Measurements from ENCODE around the gene MAST1. TPM values are rescaled to one million over a fixed set of nuclear protein-coding genes. Genes with fewer than 3 reads are reported as not detected.
A peak's percentile ranks its signal among the peaks of the same experiment; 100 is the strongest.
"Not testable (repeated sequence)": the region's sequence is repeated elsewhere in the genome, so short reads cannot be mapped to it uniquely, and the experiment has no call there.

MAST1 gene
- total and polyA plus RNA-seq, 7 donors: 0.09 to 0.13 (median 0.10) TPM; not detected in 4

DNA sequence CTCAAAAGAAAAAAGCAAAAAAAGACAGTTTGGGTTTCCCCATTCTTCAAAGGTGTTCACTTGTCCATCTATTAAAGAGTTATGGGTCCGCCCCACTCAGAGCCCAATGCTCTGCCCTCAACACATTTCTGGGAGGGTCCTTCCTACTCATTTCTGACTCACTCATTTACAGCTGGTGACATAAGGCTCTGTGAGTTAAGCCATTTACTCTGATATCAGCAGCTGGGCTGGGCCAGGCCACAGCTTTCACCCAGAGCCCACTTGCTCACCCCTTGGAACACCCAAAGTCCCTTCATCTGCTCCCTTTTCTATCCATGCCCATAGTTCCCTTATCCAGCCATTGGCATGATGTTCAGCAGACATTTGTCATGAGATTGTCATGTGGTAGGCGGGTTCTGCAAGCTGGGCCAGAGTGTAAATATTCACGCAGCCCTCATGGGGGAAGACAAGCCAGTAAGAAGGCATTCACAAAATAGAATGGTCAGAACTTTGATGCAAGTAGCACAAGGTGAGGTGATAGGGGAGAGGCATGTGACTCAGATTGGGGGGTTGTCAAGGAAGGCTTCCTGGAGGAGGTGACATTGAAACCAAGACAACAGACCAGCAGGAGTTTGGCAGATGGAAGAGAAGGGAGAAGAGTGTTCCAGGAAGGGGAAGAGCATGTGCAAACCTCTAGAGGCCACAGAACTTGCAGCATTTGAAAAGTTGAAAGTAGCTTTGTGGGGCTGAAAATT is 5.9 kb downstream of the MAST1 start:
- Histone ChIP-seq H3K27me3 (ENCODE audit: insufficient read depth in 3 of 3, low read length in 2 of 3) (peaks cover 0 to 54% (median 12%) of the 10 kb centered on the region in 3 donors), H3K9me3 (no peaks in the 10 kb centered on the region), H3K4me1 (peaks cover 12% of the 10 kb centered on the region), H3K27ac (no peak overlapping the region), H3K4me3 (no peak overlapping the region), H3K36me3 (ENCODE audit: insufficient read depth in 1 of 2, low read depth in 1 of 2) (no peaks in the 10 kb centered on the region)
- WGBS, 3 donors: 81 to 91% (median 82%) methylated on average over 3 of the region's 3 CpGs
- ATAC-seq (no peak), DNase-seq (peak in 1 of 2 donors; percentile 10)
- intact Hi-C loops (cut with DNase I): loop anchor here in 1 of 2 donors (5.0 kb wide), 1 partner anchor 37 kb away; the partner anchor contains the start of gene RNASEH2A
- TF ChIP-seq CTCF (IDR thresholded peaks at IDR 0.05): no peak

DNA sequence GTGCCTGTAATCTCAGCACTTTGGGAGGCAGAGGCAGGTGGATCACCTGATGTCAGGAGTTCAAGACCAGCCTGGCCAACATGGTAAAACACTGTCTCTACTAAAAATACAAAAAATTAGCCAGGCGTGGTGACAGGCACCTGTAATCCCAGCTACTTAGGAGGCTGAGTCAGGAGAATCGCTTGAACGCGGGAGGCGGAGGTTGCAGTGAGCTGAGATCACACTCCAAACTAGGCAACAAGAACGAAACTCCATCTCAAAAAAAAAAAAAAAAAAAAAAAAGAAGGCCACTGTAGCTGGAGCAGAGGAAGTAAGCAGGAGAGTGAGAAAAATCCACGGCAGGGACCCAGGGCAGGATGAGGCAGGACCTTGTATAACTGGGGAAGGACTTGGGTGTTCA is 8.3 kb downstream of the MAST1 start:
- not testable (repeated sequence) for H3K27ac ChIP-seq; H3K4me1 ChIP-seq; H3K36me3 ChIP-seq (ENCODE audit: insufficient read depth in 1 of 2, low read depth in 1 of 2); H3K9me3 ChIP-seq; ATAC-seq; H3K4me3 ChIP-seq
- H3K27me3 ChIP-seq (ENCODE audit: insufficient read depth in 3 of 3, low read length in 2 of 3): peaks cover 0 to 29% (median 2%) of the 10 kb centered on the region in 3 donors
- intact Hi-C loops (cut with DNase I): loop anchor here (2.0 to 5.0 kb wide), 4 partner anchors 74 to 169 kb away; partner anchors contain the start of gene TNPO2 (in 1 of the 2)
- peak in 1 of 2 donors; percentile 25 for DNase-seq
- WGBS, 3 donors: 79 to 83% (median 82%) methylated on average over 7 of the region's 7 CpGs

DNA sequence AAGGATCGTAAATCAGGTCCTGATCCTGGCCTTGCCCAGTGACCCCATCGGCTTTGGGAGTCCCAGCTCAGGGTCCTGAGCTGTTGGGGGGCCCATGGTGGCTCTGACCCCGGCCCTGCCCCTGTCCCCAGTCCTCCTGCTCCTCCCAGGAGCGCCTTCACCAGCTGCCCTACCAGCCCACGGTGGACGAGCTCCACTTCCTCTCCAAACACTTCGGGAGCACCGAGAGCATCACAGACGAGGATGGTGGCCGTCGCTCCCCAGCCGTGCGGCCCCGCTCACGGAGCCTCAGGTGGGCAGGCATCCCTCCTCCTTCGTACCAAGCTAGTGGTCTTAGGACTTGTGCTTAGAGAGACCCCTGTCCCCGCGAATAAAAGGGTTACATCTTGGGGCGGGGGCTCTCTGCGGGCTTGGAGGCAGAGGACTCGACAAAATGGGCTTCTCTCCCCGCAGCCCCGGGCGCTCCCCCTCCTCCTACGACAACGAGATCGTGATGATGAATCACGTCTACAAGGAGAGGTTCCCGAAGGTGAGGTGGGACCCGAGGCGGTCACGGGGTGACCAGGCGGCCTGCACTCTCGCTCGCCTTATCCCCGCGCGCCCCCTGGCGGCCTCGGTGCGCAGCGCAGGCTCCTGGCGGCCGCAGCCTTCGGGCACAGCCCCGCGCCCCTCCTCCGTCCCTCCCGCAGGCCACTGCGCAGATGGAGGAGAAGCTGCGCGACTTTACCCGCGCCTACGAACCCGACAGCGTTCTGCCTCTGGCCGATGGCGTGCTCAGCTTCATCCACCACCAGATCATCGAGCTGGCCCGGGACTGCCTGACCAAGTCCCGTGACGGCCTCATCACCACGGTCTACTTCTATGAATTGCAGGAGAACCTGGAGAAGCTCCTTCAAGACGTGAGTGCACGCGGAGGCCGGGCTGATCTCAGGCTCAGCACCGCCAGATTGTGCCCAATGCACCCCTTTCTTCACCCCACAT is 9.1 kb downstream of the MAST1 start:
- Histone ChIP-seq H3K9me3 (no peaks in the 10 kb centered on the region), H3K4me1 (peaks cover 6% of the 10 kb centered on the region), H3K27ac (no peak overlapping the region), H3K4me3 (peak overlapping the region; percentile 47), H3K27me3 (ENCODE audit: insufficient read depth in 3 of 3, low read length in 2 of 3) (peaks cover 0 to 21% (median 2%) of the 10 kb centered on the region in 3 donors), H3K36me3 (ENCODE audit: insufficient read depth in 1 of 2, low read depth in 1 of 2) (no peaks in the 10 kb centered on the region)
- peak; percentile 100 for TF ChIP-seq CTCF (IDR thresholded peaks at IDR 0.05)
- intact Hi-C loops (cut with DNase I): loop anchor here (2.0 to 5.0 kb wide), 4 partner anchors 75 to 170 kb away; partner anchors contain the start of gene TNPO2 (in 1 of the 2)
- ATAC-seq: peak; percentile 97 to 100 (median 98)
- peak; percentile 87 to 93 for DNase-seq
- 10 to 13% (median 13%) methylated on average over 53 to 69 of the region's 69 CpGs for WGBS, 3 donors

GRCh38 chr19:12856653-12857052 is 18.3 kb downstream of the MAST1 start:
- H3K27ac ChIP-seq: no peak overlapping the region
- ATAC-seq (no peak), DNase-seq (no peak)
- intact Hi-C loops (cut with DNase I): no loop called here
- H3K9me3 ChIP-seq: peaks cover 16% of the 10 kb centered on the region
- no peaks in the 10 kb centered on the region for H3K27me3 ChIP-seq (ENCODE audit: insufficient read depth in 3 of 3, low read length in 2 of 3)
- no peak overlapping the region for H3K4me3 ChIP-seq
- no peak for TF ChIP-seq CTCF (IDR thresholded peaks at IDR 0.05)
- no peaks in the 10 kb centered on the region for H3K36me3 ChIP-seq (ENCODE audit: insufficient read depth in 1 of 2, low read depth in 1 of 2)
- no peaks in the 10 kb centered on the region for H3K4me1 ChIP-seq
- WGBS, 3 donors: 66 to 82% (median 72%) methylated on average over 1 of the region's 1 CpG
